ENCODE data around the gene WDR83.

WDR83 gene

DNA sequence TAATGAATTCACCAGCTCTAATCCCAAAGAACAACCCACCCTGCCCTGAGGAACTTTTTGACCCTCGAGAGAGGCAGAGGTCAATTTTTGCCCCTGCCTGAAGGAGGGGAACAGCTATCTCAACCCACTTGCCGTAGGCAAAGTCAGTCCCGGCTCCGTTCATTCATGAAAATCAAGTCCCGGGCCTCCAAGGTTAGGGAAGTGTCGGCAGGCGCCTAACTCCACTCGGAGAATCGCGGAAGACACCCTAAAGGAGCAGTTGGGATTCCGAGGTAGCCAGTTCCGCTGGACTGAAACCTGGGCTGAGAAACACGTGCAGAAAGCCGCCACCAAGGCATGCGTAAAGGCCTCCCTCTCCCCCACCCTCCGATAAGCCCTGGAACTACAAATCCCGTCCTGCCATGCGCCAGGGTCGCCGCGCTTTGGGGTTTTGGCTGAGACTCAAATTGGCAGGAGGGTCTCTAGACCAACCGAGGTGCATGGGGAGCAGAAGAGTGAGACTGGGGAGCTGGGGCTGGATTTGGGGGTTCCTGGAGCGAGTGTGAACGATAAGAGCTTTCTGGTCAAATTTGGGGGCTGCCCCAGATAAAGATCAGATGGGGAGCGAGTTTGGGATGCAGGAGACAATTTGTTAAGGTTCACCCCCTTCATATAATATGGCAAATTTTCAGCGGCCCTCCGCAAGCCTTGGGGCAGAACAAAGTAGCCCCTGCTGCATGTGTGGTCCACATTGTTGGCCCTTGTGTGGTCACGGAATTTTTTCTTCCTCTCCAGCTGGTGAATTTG, 57.2 kb downstream of the WDR83 start, which contains the start of gene TNPO2:
Gene TNPO2 (minus strand): TSS at position 292 of the 786 bp plus-strand sequence. CDS start 2,955 bp downstream, outside the sequence.
- H3K4me3 ChIP-seq: peak within 1 kb of the TSS; percentile 90 to 91
- intact Hi-C loops (cut with DNase I; ENCODE audit: low total_unique reads): loop anchor here (5.0 kb wide), 1 partner anchor 797 kb away; the partner anchor contains the start of gene ZNF700
- TF ChIP-seq, protein P1, sequence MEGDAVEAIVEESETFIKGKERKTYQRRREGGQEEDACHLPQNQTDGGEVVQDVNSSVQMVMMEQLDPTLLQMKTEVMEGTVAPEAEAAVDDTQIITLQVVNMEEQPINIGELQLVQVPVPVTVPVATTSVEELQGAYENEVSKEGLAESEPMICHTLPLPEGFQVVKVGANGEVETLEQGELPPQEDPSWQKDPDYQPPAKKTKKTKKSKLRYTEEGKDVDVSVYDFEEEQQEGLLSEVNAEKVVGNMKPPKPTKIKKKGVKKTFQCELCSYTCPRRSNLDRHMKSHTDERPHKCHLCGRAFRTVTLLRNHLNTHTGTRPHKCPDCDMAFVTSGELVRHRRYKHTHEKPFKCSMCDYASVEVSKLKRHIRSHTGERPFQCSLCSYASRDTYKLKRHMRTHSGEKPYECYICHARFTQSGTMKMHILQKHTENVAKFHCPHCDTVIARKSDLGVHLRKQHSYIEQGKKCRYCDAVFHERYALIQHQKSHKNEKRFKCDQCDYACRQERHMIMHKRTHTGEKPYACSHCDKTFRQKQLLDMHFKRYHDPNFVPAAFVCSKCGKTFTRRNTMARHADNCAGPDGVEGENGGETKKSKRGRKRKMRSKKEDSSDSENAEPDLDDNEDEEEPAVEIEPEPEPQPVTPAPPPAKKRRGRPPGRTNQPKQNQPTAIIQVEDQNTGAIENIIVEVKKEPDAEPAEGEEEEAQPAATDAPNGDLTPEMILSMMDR (IDR thresholded peaks at IDR 0.05): no peak
- peak in 1 of 2 donors; percentile 46 for DNase-seq
- peak within 1 kb of the TSS; percentile 89 to 96 for H3K27ac ChIP-seq
- peaks cover 0 to 43% (median 31%) of the 10 kb centered on the region in 4 donors for H3K4me1 ChIP-seq
- H3K9me3 ChIP-seq: no peaks in the 10 kb centered on the region
- peaks cover 4 to 28% (median 12%) of the 10 kb centered on the region in 3 donors for H3K36me3 ChIP-seq
- no peaks in the 10 kb centered on the region for H3K27me3 ChIP-seq

Measured in tibial artery (tissue), 4 donors.